Measurements from ENCODE around the gene NCKAP5L.
"Not testable (repeated sequence)": the region's sequence is repeated elsewhere in the genome, so short reads cannot be mapped to it uniquely, and the experiment has no call there.

The NCKAP5L gene

DNA sequence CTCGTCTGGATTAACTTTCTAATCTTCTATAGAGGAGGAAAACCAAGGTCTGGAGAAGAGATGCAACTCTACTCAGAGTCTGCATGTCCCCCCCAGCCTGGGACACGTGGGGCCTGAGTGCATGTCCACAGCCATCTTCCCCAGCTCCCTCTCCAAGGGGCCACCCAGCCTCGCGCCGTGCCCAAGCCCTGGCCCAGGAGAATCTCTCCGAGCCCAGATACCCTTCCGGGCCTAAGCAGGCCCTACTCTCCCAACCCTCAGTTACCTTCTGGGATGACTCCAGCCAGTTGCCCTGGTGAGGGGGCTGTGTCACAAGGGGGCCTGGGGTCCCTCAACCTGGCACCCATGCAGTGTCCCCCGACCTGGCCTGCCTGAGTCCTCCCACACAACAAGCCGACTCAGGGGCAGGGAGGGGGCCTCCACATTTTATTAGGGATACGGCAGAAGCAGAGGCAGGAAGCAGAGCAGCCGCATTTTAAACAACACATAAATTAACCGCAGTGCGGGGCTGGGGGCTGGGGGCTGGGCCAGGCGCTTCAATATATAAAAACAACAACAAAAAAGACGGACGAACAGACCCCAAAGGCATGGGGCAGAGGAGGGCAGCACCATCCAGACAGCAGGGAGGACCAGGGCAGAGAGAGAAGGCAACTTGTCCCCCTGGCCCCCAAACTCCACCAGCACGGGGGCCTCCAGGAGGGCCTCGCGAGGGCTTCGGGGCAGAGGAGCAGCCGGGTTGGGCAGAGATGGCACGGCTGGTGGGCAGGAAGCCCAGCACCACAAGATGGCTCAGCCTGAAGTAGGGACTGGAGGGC is 37.3 kb downstream of the NCKAP5L start:
- H3K4me3 ChIP-seq (ENCODE audit: low read depth, low read length) = no peak overlapping the region
- DNase-seq (ENCODE audit: low read depth) = no peak
- TF ChIP-seq, protein P1, sequence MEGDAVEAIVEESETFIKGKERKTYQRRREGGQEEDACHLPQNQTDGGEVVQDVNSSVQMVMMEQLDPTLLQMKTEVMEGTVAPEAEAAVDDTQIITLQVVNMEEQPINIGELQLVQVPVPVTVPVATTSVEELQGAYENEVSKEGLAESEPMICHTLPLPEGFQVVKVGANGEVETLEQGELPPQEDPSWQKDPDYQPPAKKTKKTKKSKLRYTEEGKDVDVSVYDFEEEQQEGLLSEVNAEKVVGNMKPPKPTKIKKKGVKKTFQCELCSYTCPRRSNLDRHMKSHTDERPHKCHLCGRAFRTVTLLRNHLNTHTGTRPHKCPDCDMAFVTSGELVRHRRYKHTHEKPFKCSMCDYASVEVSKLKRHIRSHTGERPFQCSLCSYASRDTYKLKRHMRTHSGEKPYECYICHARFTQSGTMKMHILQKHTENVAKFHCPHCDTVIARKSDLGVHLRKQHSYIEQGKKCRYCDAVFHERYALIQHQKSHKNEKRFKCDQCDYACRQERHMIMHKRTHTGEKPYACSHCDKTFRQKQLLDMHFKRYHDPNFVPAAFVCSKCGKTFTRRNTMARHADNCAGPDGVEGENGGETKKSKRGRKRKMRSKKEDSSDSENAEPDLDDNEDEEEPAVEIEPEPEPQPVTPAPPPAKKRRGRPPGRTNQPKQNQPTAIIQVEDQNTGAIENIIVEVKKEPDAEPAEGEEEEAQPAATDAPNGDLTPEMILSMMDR (IDR thresholded peaks at IDR 0.05; ENCODE audit: low read depth, low read length, missing control alignments) = no peak

- no peak overlapping the region for H3K4me3 ChIP-seq (ENCODE audit: low read depth, low read length)
- DNase-seq (ENCODE audit: low read depth) = no peak
- TF ChIP-seq, protein P1 (IDR thresholded peaks at IDR 0.05; ENCODE audit: low read depth, low read length, missing control alignments) = no peak
Observed at GRCh38 chr12:49789992-49790391, 38.2 kb downstream of the NCKAP5L start.

DNA sequence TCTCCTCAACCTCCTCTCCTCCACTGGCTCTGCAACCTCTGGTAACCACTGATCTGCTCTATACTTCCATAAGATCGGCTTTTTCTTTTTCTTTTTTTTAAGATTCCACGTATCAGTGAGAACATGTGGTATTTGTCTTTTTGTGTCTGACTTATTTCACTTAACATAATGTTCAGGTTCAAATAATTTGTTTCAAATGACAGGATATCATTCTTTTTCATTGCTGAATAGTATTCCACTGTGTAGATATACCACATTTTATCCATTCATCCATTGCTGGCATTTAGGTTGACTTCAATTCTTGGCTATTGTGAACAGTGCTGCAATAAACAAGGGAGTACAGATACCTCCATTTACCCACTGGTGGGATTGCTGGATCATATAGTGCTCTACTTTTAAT is 40.5 kb downstream of the NCKAP5L start:
- no peak for DNase-seq (ENCODE audit: low read depth)
- TF ChIP-seq, protein P1 (IDR thresholded peaks at IDR 0.05; ENCODE audit: low read depth, low read length, missing control alignments) = no peak
- H3K4me3 ChIP-seq (ENCODE audit: low read depth, low read length) = no peak overlapping the region

DNA sequence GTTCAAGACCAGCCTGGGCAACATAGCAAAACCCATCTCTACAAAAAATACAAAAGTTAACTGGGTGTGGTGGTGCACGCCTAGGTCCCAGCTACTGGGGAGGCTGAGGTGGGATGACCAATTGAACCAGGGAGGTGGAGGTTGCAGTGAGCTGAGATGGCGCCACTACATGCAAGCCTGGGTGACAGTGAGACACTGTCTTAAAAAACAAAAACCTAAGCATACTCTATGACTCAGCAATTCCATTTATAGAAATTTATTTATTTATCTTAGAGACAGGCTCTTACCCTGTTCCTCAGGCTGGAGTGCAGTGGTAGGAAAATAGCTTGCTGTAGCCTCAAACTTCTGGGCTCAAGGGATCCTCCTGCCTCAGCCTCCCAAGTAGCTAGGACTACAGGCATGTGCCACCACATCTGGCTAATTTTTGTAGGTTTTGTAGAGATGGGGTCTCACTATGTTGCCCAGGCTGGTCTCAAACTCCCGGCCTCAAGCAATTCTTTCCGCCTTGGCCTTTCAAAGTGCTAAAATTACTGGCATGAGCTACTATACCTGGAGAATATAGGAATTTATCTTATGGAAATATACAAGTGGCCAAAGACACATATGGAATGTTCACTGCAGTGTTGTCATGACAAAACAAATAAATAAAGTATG is 43.3 kb downstream of the NCKAP5L start:
- H3K4me3 ChIP-seq (ENCODE audit: low read depth, low read length) = no peak overlapping the region
- TF ChIP-seq, protein P1 (IDR thresholded peaks at IDR 0.05; ENCODE audit: low read depth, low read length, missing control alignments) = no peak
- no peak for DNase-seq (ENCODE audit: low read depth)

- no peak for DNase-seq (ENCODE audit: low read depth)
- TF ChIP-seq, protein P1 (IDR thresholded peaks at IDR 0.05; ENCODE audit: low read depth, low read length, missing control alignments) = no peak
- no peak overlapping the region for H3K4me3 ChIP-seq (ENCODE audit: low read depth, low read length)
Observed at GRCh38 chr12:49783917-49784676, 44.1 kb downstream of the NCKAP5L start.

DNA sequence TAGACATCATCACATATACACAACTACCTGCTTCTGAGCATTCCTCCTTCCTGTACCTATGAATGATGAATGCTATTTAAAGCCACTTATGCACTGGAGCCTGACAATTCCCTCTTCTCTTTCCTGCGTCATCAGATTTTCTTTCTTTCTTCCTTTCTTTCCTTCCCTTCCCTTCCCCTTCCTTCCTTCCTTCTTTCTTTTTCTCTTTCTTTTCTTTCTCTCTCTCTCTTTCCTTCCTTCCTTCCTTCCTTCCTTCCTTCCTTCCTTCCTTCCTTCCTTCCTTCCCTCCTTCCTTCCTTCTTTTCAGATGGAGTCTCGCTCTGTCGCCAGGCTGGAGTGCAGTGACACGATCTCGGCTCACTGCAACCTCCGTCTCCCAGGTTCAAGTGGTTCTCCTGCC is 47.3 kb downstream of the NCKAP5L start:
- H3K4me3 ChIP-seq (ENCODE audit: low read depth, low read length); DNase-seq (ENCODE audit: low read depth): not testable (repeated sequence)

DNA sequence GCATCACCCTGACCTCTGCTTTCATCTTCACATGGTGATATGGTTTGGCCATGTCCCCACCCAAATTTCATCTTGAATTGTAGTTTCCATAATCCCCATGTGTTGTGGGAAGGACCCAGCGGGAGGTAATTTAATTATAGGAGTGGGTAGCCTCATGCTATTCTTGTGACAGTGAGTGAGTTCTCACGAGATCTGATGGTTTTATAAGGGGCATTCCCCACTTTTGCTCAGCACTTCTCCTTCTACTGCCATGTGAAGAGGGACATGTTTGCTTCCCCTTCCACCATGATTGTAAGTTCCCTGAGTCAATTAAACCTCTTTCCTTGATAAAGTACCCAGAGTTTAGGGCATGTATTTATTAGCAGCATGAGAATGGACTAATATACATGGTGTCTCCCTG is 48.6 kb downstream of the NCKAP5L start:
- TF ChIP-seq, protein P1 (IDR thresholded peaks at IDR 0.05; ENCODE audit: low read depth, low read length, missing control alignments) = no peak
- no peak for DNase-seq (ENCODE audit: low read depth)

More for the DNA sequence above, 48.6 kb downstream of the NCKAP5L start:
- no peak overlapping the region for H3K4me3 ChIP-seq (ENCODE audit: low read depth, low read length)

All from GM12864 (cell line).